ENCODE results near the gene EPB41L4B. TPM values are rescaled to one million over a fixed set of nuclear protein-coding genes. Genes with fewer than 3 reads are reported as not detected.

EPB41L4B gene
- total and polyA plus RNA-seq, 2 of the 13 experiments (the other 11 are each of a cell fraction or from before 2014, with no cell fraction given) = 17.6 to 22.1 TPM

- TF ChIP-seq MAFG (CRISPR knock-in tag; IDR thresholded peaks at IDR 0.05) (no peak), ZNF329 (CRISPR knock-in tag; IDR thresholded peaks at IDR 0.05; ENCODE audit: low read depth) (peak; percentile 62; the same call in 1 of the 2 replicates), ZNF512B (CRISPR knock-in tag; IDR thresholded peaks at IDR 0.05; ENCODE audit: borderline replicate concordance) (peak; percentile 89; the same call in 1 of the 2 replicates), ZNF580 (CRISPR knock-in tag; IDR thresholded peaks at IDR 0.05; ENCODE audit: borderline replicate concordance, low read depth) (peak; percentile 95), ZNF260 (CRISPR knock-in tag; IDR thresholded peaks at IDR 0.05; ENCODE audit: borderline replicate concordance, low read depth) (no peak), ZNF547 (CRISPR knock-in tag; IDR thresholded peaks at IDR 0.05) (peak; percentile 78; the same call in 1 of the 2 replicates), FIP1L1 (IDR thresholded peaks at IDR 0.05; ENCODE audit: borderline replicate concordance, insufficient read depth, low read depth, low read length) (no peak), ZNF460 (CRISPR knock-in tag; IDR thresholded peaks at IDR 0.05; ENCODE audit: borderline replicate concordance) (no peak; the same call in 1 of the 2 replicates), HNRNPUL1 (IDR thresholded peaks at IDR 0.05; ENCODE audit: low read depth, low read length) (no peak), ZBTB3 (CRISPR knock-in tag; IDR thresholded peaks at IDR 0.05; ENCODE audit: borderline replicate concordance, low read depth) (no peak), SALL2 (CRISPR knock-in tag; IDR thresholded peaks at IDR 0.05) (peak; percentile 66; the same call in 1 of the 2 replicates), ZNF790 (CRISPR knock-in tag; IDR thresholded peaks at IDR 0.05; ENCODE audit: borderline replicate concordance) (no peak), GZF1 (CRISPR knock-in tag; IDR thresholded peaks at IDR 0.05) (0 out of 2 replicates have a peak, but pooled peaks have one; percentile 23), RXRA (CRISPR knock-in tag; IDR thresholded peaks at IDR 0.05) (peak; percentile 83), NR1H2 (CRISPR knock-in tag; IDR thresholded peaks at IDR 0.05; ENCODE audit: borderline replicate concordance, low read depth) (peak; percentile 34; the same call in 1 of the 2 replicates), JUN (CRISPR knock-in tag; IDR thresholded peaks at IDR 0.05) (no peak; the same call in 1 of the 2 replicates), BCL6 (CRISPR knock-in tag; IDR thresholded peaks at IDR 0.05) (peak; percentile 74), ZNF563 (CRISPR knock-in tag; IDR thresholded peaks at IDR 0.05) (peak; percentile 87), ESRRA (CRISPR knock-in tag; IDR thresholded peaks at IDR 0.05; ENCODE audit: low read depth) (peak; percentile 84), ZNF256 (CRISPR knock-in tag; conservative IDR thresholded peaks at IDR 0.05) (peak; percentile 63; the same call in 1 of the 2 replicates), NFKB2 (CRISPR knock-in tag; IDR thresholded peaks at IDR 0.05; ENCODE audit: borderline replicate concordance) (peak; percentile 97), NR0B2 (CRISPR knock-in tag; IDR thresholded peaks at IDR 0.05) (peak; percentile 95; the same call in 1 of the 2 replicates), MEIS2 (CRISPR knock-in tag; IDR thresholded peaks at IDR 0.05) (peak; percentile 82; the same call in 1 of the 2 replicates), KLF12 (CRISPR knock-in tag; IDR thresholded peaks at IDR 0.05; ENCODE audit: borderline replicate concordance) (no peak), ZMYM2 (CRISPR knock-in tag; IDR thresholded peaks at IDR 0.05) (peak; percentile 76; the same call in 1 of the 2 replicates), ZNF253 (CRISPR knock-in tag; IDR thresholded peaks at IDR 0.05; ENCODE audit: borderline replicate concordance) (peak; percentile 58; the same call in 1 of the 2 replicates), ZMYM4 (CRISPR knock-in tag; IDR thresholded peaks at IDR 0.05) (peak; percentile 91)
Measured at GRCh38 chr9:109320742-109321448, at the start of gene EPB41L4B (continued).

Data from HepG2 (cell line).